ENCODE measurements around the gene TUBA8.
"Not testable (repeated sequence)": the region's sequence is repeated elsewhere in the genome, so short reads cannot be mapped to it uniquely, and the experiment has no call there.

The TUBA8 gene

GRCh38 chr22:18110194-18110953 lies at the start of gene TUBA8:
TUBA8 (plus strand) TSS chr22:18110809; CDS start chr22:18110866, 57 bp downstream.
- DNase-seq = peak; percentile 25

- DNase-seq = no peak
Measured at GRCh38 chr22:18062421-18062820, 48.2 kb upstream of the TUBA8 start.

DNA sequence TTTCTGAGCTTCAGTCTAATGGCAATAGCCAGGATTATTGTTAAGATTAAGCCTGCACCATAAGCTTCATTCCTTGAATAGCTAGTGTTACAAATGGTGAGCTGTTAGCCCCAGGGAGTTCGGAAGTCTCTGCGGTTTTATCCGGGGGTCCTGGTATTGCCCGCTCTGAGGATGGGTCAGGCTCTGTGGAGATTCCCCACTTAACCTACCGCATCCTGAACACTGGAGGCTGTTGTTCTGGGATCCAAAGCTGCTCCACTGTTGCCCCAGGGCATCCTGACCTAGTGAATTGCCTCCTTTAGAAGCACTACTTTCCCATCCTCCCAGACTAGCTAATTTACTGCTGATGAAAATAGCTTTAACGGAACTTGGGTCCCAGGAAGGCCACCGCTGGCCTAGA lies 47.3 kb upstream of the TUBA8 start:
- no peak for DNase-seq

- not testable (repeated sequence) for DNase-seq
Measured at GRCh38 chr22:18063715-18064114, 46.9 kb upstream of the TUBA8 start.

GRCh38 chr22:18064636-18065035 lies 46.0 kb upstream of the TUBA8 start:
- DNase-seq = no peak

GRCh38 chr22:18065256-18065655 lies 45.4 kb upstream of the TUBA8 start:
- no peak for DNase-seq

GRCh38 chr22:18066181-18066859 lies 44.3 kb upstream of the TUBA8 start:
- no peak for DNase-seq

- no peak for DNase-seq
Measured at GRCh38 chr22:18067121-18067520, 43.5 kb upstream of the TUBA8 start.

DNA sequence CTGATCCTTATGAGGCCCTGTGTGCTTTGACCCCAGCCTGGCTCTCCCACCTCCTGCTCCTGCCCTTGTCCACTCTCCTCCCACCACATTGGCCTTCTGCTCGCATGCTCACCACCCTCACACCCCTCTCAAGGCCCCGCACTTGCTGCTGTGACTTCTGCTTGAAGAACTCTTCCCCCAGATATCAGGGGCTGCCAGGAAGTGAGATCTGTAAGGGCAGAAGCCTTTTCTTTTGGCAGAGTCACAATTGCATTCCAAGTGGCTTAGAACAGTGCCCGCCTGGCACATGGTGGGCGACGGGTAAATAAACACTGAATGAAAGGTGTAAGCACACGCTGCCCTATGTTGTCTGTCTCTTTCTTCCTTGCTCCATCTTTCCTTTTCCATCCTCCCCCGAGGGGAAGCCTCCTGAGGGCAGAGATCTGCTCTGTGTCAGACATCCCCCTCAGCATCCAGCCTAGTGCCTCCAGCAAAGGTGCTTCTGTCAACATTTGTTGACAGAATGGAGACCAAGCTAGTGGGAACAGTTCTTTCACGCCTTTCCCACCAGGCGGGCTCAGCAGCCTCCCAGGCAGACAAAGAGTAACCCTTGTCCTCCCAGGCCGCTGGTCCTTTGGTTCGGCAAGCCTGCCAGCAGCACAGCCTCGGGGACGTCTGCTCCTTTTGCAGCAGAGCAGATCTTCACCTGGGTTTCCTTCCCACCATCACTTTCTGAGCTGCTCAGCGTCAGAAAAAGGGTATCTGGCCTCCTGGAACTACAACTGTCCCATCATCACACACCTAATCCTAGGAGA lies 42.9 kb upstream of the TUBA8 start:
- no peak for DNase-seq

GRCh38 chr22:18068381-18068988 lies 42.1 kb upstream of the TUBA8 start:
- no peak for DNase-seq

GRCh38 chr22:18069041-18069440 lies 41.6 kb upstream of the TUBA8 start:
- DNase-seq = no peak

DNA sequence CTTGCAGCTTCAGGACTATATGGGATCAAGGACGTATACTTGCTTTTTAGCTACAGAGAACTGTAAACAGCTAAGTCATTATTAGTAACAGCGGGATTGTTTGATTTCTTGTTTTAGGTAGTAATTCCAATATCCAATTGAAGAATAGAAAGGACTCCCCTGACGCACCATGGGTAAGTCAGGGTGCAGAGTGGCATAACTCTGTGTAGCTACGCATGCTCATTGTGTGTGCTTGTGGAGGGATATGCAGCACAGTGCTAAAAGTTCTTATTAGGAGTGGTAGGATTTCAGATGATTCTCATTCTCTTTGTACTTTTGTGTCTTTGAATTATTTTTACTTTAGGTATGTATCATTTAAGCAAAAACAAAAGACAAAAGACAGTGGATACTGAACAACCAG lies 40.6 kb upstream of the TUBA8 start:
- DNase-seq = no peak

GRCh38 chr22:18070556-18071306 lies 39.9 kb upstream of the TUBA8 start:
- DNase-seq = no peak

DNA sequence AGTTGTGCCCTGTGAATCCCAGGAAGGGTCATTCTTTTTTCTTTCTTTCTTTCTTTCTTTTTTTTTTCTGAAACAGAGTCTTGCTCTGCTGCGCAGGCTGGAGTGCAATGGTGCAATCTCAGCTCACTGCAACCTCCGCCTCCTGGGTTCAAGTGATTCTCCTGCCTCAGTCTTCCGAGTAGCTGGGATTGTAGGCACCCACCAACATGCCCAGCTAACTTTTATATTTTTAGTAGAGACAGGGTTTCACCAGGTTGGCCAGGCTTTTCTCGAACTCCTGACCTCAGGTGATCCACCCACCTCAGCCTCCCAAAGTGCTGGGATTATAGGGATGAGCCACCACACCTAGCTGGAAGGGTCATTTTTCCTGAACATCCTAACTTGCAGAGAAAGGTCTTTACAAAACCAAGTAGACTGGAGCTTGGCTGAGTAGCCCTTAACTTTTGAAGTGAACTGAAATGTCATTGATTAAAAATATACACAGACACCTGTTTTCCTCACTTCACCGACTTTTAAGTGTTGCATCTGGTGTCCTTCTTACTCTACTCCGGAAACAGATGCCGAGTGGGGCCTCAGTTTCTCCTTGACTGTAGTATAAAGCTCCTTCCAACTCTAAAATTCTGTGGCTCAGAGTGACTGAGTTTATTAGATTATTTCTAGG lies 39.2 kb upstream of the TUBA8 start:
- DNase-seq = not testable (repeated sequence)

DNA sequence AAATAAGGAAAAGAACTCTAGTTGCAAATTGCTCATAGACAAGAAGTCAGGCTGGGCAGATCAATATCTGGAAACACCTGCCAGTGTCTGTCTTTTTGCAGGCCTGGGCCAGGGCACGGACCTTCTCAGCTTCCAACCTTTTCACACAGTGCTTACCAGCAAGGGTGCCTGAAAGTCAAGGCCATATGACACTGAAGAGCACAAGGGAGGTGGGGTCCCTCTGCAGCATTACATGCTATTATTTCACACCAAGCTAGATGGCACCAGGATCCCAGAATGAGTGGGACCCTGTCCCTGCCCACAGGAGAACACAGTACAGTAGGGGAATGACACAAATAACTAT lies 38.7 kb upstream of the TUBA8 start:
- no peak for DNase-seq

DNA sequence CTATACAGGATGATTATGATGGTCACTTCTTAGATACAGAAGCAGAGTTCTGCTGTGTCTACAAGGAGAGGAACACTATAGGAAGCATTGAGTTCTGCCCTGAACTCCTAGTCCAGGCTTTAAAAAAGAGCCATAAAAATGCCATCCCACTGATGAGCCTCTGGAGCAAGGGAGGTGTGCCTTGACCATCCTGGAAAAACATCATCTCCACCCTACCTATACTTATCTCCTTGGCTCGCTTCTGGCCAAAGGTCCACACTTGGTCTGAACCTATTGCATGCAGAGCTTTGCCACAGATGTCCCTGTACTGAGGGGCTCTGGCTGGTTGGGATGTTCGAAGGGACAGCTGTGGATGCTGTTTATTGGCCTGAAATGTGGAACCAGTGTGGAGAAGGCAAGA lies 37.1 kb upstream of the TUBA8 start:
- DNase-seq = no peak

GRCh38 chr22:18073927-18074326 lies 36.7 kb upstream of the TUBA8 start:
- DNase-seq = not testable (repeated sequence)

- no peak for DNase-seq
Measured at GRCh38 chr22:18075101-18075719, 35.4 kb upstream of the TUBA8 start.

DNA sequence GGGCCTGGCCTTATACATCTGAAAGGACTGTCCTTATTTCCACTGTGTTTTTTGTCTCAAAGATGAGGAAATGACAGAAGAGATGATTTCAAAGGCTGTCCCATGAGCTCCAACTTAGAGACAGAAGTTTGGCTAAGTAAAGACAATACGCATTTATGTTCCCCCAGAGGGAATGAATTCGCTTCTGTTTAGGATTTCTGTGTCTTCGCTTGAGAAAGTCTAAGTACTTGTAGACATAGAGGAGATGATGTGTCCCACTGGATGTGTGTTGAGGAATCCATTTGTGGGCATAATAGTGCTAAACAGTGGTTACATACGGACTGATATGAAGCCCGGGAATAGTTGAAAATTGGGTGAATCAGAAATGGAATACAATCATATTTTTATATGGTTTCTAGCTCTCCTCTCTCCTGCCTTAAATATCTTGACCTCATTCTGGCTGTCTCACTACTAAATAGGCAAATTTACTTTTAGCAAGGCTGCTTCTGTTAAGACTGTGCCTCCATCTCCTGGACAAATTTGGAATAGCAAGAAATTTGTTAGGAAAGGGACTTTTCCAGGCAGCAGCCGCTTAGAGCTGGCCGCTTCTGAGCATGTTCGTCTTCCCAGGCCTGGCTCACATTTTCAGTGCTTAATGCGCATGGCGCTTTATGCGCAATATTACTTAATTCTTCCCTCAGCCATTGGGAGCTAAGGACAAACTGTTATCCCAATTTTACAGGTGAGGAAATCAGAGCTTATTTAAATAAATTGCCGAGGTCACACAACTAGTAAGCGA lies 34.7 kb upstream of the TUBA8 start:
- peak; percentile 62 for DNase-seq

DNA sequence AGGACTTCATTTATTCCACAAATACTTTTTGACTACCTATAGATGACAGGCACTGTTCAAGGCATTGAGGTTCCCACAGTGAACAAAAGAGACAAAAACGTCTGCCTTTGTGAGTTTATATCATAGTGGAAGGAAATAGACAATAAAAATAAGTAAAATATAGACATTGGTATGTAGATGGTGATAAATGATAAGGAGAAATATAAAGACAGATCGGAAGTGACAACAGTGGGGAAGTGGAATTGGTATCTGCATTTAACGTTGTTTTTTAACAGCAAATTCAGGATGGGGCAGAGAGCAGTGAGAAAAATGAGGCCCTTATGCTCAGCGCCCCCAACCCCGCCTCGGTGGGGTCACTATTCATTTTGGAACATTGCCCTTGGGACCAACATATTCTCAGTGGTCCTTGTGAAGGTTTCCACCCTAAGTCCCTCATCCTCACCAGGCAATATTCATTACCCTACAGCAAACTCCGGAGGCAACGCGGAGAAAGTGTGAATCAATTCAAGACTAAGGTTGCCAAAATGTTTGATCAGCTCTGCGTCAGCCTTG lies 33.4 kb upstream of the TUBA8 start:
- no peak for DNase-seq
